HG02610 (cell line): Measurements from ENCODE around the gene UTP25.

Source experiments
- ATAC-seq: cut with Tn5 transposase; IDR thresholded peaks from one replicate; pipeline ENCODE4 v1.9.1; 2021; ENCODE audit warnings: mild to moderate bottlenecking, moderate library complexity; ENCODE audit not compliant: unreplicated experiment

UTP25 gene

DNA sequence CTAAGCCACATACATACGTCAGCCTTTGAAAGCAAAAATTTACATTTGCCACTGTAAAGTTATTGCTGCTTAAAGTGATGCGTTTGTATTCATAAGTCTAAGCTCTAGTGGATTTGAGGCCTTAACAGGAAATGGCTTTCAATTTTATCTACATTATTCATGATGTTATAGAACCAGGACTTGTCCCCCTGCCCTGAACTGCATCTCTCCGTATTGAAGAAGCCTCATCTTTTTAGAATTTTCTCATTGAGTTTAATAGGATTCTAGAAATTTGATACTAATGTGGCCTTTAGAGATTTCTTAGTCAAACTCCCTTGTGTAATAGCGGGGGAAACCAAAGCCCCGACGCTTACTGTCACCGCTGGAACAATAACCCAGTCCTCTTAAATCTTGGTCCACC, 9.9 kb downstream of the UTP25 start:
- ATAC-seq: no peak

DNA sequence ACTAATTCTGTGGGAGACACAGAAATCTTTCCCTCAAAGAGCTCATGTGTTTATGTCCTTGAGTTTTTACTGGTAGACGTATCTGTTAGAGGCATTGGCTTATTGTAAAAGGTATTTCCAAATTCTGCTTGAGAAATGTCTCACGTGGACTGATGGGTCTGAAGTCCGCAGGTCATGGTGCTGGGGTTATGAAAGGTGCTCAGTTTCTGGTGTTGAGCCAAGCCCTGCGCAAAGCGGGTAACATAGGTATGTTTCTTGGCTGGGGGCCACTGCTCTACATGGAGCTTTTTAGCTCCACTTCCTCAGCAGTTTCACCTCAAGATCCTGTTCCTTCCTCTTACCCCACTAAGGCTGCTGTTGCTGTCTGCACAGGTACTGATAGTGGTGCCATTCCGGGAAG, 10.8 kb downstream of the UTP25 start:
- no peak for ATAC-seq

DNA sequence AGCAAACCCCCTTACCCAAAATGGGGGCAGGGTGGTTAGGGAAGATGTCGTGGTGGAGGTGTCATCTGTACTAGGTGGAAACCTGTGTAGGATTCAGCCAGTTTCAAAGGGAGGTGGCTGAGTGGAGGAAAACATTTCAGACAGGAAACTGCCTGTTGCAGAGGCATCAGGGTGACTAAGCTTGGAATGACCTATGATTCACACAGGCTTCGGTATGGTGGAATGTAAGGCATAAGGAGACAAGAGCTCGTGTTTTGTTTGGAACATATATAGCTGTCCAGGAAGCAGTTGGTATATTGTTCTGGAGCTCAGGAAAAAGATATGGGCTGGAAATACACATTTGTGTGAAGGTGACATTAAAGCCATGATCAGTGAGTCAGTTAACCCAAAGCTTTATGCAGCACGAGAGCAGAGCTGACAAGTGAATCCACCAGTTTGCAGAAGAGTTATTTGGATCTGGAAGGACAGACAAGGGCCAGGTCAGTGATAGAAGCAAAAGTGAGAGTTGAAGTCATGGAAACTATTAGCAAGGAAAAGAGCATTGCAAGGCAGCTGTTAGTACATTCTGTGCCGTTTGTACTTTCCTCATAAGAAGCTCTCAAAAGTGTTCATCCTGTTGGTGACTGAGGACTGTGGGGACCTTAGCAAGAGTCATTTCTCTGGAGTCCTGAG, 12.2 kb downstream of the UTP25 start:
- ATAC-seq: no peak

DNA sequence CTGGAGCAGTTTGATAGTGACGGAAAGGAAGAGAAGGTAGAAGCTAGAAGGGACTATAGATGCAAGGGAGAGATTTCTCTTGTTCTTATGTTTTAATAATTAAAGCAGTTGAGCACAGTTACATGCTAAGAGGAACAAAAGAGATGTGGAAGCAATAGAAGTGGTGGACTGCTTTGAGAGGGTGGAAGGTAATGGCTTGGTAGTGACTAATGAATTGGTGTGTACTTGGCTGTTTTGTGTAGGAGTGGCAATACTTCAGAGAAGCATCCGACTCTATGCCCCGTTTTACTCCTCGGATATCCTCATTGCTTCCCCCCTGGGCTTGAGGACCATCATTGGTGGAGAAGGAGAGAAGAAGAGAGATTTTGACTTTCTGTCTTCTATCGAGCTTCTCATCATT, 12.8 kb downstream of the UTP25 start:
- ATAC-seq: no peak

DNA sequence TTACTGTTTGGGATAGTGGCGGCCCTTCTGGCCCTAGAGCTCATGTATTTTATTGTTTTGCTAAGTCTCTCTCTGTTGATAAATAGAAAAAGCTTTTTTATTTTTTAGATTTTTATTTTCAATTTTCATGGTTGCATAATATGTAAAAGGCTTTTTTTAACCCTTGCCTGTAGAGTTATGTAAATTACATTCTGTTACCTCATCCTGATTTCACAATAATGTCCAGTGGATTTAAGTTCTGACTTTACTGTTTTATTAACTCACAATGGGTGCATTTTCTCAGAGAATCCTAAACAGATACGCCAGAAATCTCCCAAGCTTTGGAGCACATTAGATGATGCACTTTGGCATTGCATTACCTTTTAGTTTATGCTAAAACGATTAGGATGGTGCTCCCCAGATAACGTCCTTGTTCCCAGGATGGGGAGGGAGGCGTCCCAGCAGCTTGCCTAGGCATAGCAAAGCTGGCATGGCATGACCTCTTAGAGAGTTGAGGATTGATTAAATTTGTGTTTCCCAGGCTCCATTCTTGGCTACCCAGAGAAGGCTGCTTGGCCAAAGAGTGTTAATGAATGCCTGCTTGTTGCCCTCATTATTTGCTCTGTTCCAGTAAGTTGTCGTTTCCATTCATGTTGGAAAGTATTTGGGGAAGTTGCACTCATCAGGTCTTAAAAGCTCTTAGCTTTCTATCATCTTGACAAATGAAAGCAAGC, 17.1 kb downstream of the UTP25 start:
- no peak for ATAC-seq

DNA sequence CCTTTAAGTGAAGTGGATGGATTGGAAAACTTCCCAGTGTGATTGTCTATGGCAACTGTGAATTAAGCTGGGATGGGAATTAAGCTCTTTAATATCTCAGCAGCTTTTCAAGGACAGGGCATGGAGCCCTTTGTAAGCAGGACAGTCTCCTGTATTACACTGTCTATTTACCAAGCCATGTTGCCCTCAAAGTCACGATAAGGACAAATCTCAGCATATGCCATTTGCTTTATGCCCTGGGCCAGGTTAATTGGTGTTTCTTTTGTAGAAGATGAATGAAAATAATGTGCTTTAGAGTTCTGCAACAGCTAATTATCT, 17.6 kb downstream of the UTP25 start:
- no peak for ATAC-seq

DNA sequence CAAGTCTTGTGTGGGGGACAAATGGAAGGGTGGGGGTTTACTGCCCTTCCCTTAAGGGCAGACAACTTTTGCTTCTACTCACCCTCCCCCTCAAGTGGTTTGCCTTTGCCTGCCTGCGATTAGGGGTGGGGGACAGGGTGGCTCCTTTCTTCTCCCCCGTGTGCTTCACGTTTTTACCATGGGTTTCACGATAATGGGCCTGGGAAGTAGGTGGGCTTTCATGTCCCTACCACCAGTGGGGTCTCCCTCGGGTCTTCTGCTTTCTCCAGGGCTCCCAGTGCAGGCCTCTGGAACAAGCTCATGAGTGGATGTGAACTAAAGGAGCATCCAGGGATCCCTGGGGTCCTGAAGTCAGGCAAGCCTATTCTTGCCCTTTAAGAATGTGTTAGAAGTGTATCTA, 21.6 kb downstream of the UTP25 start:
- ATAC-seq: no peak

DNA sequence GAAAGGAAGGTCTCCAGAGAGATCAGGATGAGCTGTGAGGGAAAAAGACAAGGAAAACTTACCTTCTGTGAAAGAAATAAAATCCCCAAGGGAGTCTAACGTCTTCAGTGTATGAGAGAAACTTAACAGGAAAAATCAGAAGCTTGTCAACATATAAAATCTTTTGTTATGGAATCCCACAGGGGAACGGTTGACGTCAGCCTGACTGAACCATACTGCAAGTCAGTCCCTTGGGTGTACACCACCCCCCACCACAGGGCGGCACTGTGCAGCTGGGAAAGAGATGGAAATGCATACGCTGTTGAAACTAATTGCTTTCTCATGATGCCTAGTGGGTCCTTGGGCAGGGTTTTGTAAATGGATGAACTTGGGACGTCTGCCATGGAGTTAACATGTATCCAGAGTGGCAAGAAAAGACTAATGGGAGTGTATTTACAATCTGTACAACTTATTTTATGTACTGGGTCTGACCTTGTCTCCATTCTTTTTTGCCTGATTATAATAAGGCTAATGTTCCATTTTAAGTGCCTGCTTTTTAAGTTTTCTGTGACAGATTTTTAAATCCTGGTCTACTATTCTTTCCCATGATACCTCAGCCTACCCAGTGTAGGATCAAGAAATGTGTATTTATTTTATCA, 22.7 kb downstream of the UTP25 start:
- peak; percentile 91 for ATAC-seq

DNA sequence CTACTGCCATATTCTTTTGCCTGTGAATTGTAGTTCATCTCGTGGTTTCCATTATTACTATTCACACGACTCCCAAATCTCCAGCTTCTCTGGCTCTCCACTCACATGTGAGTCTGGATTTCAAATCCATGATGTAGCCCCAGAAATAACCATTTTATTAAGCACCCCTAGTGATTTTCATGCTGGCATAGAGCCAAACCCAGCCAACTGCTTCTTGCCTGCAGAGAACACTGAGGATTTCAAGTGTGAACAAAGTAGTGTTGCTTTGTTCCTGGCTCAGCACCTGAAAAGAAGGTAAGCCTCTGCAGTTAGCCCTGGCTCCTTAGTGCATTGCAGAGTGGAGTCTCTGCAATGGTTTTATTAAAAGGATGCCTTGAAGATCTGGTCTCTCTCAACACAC, 25.9 kb downstream of the UTP25 start:
- ATAC-seq: no peak

DNA sequence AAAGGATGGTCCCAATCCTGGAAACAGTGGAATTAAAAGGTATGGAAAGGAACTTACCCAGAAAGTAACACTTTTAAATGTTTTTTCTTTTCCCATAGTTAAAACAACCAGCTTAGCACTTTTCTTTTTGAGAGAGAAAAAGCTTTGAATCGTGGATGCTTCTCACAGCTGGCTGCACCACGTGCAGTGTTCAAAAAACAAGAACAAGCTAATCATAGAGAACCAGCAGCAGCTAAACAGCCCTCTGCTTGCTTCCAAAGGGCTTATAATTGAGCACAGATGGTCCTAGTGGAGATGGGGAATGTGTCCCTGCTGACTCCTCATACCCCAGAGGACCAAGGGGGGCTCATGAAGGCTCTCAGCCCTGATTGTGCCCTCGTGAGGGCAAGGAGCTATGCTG, 26.4 kb downstream of the UTP25 start:
- no peak for ATAC-seq

DNA sequence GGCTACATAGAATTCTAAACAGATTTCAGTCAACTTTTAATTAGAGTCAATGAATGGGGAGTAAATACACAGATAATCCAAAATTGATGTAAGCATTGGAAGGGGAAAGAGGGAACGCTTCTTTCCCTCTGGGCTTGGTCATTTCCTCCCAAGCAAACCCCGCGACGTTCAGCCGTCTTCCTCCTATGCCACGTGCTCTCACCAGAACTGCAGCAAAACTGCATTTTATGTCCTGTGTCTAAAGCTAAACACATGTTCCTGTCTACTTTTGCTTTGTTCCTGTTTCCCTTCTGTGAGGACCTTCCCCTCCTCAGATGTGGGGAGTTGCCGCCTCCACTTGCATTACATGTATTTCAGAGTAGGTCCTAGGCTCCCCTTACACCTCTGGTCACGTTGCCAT, 27.2 kb downstream of the UTP25 start:
- ATAC-seq: no peak

DNA sequence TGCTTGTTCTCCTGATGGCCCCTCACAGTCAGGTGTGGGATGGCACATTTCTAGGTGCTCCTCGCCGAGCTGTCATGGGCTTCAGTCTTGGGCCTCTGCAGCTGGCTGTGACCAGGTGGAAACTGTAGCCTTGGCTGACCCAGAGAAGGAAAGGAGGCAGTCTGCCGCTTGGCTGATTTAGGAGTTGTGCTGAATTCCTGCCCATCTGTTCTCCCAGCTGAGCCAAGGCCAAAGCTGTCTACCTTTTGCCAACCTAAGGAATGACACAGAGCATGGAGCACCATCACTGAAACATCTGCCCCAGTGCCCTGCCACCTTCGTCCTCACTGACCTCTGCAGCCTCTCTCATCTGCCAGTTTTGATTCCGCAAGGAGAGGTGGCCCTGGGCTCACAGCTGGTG, 27.9 kb downstream of the UTP25 start:
- no peak for ATAC-seq

DNA sequence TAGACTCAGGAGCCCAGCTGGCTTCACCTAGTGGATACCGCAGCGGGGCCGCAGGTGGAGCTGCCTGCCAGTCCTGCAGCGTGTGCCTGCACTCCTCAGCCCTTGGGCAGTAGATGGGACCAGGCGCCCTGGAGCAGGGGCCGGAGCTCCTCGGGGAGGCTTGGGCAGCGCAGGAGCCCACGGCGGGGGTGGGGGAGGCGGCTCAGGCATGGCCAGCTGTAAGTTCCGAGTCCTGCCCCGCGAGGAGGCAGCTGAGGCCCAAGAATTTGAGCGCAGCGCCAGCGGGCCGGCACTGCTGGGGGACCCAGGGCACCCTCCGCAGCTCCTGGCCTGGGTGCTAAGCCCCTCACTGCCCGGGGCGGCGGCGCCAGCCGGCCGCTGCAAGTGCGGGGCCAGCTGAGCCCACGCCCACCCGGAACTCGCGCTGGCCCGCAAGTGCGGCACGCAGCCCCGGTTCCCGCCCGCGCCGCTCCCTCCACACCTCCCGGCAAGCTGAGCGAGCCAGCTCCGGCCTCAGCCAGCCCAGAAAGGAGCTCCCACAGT, 30.9 kb downstream of the UTP25 start:
- ATAC-seq: no peak

DNA sequence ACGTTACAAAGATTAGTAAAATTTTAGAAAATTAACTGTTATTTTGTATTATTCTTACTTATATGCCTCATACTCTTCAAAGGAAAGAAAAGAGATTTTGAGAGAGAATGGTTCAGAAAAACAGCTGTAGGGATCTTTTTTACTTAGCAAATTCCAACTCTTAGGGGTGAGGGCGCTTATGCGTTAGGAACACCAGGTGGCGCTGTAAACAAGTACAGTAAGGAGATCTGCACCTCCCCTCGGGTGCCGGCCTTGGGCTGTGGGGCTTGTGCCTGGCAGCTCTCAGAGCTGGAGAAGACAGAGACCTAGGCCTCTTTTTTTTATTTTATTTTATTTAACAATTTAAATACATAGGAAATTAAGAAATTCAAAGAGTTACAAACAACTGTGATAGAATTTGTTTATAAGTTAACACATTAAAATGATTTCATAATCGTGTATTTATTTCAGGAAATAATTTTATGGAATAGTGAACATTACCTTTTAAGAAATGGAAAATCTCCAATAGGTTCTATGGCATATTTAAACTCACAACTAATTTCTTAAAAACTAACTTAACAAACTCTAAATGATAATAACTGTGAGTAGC, 32.6 kb downstream of the UTP25 start:
- peak; percentile 91 for ATAC-seq

DNA sequence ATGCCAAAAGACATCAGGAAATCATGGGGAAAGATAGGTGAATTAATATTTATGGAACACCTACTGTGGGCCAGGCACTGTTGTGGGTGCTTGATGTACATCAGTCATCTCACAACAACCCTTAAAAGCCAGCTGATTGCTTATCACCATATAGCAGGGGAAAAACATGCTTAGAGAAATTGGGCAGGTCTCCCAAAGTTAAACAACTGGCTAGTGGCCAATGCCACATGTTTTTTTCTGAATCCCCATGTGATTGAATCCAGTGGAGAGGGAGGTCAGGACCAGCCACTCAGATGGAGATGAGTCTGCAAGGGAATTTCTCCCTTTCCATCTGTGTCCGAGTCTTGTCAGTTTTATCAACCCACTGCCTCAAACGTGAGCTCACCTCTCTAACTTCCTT, 33.5 kb downstream of the UTP25 start:
- no peak for ATAC-seq

DNA sequence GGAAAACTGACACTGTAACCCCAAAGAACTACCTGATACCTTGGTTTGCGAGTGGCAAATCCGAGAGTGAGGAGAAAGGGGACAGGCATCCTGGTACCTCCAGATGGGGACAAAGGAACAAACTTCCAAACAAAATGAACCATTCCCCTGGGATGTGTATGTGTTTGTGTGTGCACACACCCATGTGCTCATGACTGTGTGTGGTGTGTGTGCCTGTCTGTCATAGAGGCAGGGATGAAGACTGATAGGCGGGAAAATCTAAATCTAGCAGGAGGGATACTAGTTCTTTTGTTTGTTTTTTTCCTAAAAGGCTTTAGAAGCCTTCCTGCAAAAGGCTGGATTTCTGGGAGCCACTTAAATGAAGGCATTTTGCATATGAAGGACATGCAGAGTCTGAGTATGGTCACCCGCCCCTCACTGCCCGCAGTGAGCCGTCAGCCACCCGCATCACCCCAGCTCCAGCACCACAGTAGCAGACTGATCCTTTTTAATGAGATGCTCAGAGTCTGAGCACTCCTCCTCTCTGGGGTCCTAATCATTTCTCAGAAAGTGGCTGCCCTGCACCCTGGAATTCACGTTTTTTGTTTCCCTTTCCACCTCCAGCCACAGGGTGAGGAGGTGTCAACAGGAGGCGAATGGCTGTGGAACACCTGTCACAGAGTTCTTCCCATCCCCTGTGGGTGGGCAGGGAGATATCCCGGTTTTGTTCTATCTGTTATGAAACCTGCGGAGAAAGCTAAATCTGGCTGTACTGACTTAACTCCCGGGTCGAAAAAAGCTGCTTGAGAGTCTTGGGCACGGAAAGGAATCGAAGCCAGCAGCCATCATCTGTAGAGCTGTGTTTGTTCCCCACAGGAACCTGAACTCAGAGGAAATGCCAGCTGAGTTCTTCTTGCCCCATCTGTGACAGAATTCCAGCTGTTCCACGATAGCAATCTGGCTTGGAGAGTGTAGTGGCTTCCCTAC, 34.9 kb downstream of the UTP25 start:
- no peak for ATAC-seq

DNA sequence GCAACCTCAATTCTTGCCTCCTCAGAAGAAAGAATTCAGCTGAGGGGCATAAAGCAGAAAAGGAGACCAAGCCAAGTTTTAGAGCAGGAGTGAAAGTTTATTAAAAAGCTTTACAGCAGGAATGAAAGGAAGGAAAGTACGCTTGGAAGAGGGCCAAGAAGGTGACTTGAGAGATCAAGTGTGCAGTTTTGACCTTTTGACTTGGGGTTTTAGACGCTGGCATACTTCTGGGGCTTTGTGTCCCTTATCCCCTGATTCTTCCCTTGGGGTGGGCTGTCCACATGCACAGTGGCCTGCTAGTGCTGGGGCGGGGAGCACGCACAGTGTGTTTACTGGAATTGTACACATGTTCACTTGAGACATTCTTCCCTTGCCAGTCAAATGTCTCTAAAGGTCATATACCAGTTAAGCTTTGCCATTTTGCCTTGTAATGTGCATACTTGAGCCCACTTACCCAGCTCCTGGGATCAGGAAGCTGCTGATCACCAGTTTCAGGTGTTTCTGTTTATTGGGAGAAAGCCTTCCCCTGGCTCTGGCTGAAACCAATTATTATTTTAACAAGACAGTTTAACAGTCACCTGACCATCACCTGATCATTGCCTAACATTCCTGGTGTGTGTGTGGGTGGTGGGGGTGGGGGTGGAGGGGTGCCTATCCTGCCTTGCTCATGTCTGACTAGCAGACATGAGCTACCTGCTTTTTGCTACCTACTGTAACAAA, 36.2 kb downstream of the UTP25 start:
- ATAC-seq: no peak

DNA sequence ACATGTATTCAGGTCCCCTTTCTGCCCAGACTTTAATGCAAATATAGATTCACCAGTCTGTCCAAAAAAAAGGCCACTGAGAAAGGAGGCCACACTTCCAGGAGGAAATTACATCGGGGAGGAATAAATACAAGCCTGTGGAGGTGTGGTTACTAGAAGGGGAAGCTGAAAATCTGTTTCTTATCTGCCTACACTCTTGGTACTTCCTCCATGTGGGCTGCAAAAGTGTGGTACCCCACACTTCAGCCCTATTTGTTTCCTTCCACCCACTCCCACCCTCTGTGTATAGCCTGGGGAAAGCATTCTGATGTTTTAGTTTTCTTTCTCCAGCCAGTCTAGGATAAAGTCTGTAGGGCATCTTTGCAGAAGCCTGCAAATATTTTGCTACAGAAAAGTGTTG, 38.4 kb downstream of the UTP25 start:
- no peak for ATAC-seq

DNA sequence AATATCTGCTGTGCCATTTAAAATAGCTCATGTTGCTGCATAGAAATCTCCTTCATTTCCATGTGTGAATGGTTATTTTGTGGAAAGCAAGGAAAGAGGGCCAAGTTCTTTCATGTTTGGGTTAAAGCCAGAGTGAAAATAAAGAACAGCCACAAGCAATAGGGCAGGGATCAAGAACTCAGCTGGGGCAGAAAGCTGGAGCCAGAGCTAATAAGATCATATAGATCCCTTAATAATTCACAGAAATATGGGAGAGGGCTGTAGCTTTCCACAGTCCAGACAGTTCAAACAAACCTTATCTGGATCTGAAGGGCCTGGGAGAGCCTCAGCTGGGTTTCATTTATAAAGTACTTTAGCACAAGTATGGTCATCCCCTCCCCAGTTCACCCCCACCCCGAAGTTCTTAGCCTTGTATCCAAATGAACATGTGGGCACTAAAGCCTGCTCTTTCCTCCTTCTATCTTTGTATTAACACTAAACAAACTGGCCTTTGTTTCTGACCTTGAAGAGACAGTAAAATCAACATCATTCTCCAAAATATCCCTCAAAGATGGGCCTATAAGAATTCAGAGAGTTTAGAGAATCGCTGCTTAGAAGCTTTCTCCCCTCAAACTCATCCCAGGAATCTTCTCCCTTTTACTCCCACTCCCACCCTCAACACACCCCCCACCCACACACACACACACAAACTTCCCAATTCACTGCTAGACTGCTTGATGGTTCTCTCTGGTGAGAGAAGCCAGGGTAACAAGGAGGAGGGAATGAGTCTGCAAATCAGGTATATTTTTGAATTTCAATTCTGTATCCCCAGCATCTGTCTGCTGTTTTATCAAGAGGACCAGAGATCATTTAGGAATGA, 41.7 kb downstream of the UTP25 start:
- ATAC-seq: no peak
